Fibroblast of skin of right biceps (primary cell): ENCODE results near the gene CYP4F8.
"Not testable (repeated sequence)": the region's sequence is repeated elsewhere in the genome, so short reads cannot be mapped to it uniquely, and the experiment has no call there.

Source experiments
- DNase-seq: peaks from one replicate; pipeline ENCODE4 v3.0.0-alpha.2; 2013

Gene CYP4F8

GRCh38 chr19:15644816-15645215, 29.8 kb downstream of the CYP4F8 start:
- no peak for DNase-seq

GRCh38 chr19:15649526-15649925, 34.5 kb downstream of the CYP4F8 start:
- no peak for DNase-seq

GRCh38 chr19:15650123-15650522, 35.1 kb downstream of the CYP4F8 start:
- not testable (repeated sequence) for DNase-seq

- no peak for DNase-seq
Observed at GRCh38 chr19:15651791-15652190, 36.8 kb downstream of the CYP4F8 start.

DNA sequence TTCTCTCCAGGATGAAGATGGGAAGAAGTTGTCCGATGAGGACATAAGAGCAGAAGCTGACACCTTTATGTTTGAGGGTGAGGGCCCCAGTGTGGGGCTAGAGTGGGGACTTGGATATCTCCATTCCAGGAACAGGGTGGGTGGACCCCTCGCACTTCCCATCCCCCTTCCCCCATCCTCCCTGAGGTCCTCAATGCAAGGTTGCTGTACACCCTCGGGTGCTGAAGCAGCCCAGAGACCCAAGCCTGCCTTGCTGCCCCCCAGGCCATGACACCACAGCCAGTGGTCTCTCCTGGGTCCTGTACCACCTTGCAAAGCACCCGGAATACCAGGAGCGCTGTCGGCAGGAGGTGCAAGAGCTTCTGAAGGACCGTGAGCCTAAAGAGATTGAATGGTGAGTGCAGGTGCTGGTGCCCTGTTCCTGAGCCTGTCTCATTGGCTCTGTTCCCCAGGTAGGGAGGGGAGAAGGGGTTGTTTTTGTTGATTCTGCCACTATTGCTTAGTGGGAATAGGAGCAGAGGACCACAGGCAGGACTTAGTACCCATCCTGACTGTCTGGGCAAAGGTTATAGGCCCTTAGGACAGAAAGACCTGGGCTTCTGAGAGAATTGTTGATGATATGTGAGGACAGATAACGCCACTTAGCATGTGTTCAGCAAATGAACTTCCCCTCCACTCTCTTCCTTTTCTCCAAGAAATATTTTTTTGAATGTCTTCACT, 37.7 kb downstream of the CYP4F8 start:
- no peak for DNase-seq

DNA sequence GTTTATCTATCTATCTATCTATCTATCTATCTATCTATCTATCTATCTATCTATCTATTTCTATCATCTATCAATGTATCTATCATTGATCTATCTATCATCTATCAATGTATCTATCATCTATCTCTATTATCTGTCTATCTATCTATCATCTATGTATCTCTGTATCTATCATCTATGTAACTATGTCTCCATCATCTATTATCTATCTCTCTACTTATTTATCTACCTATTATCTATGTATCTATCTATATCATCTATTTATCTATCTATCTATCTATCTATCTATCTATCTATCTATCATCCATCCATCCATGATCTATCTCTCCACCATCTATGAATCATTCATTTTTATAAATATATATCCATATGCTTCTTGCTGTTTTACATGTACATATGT, 41.4 kb downstream of the CYP4F8 start:
- DNase-seq = no peak

- no peak for DNase-seq
Observed at GRCh38 chr19:15663247-15663646, 48.2 kb downstream of the CYP4F8 start.

DNA sequence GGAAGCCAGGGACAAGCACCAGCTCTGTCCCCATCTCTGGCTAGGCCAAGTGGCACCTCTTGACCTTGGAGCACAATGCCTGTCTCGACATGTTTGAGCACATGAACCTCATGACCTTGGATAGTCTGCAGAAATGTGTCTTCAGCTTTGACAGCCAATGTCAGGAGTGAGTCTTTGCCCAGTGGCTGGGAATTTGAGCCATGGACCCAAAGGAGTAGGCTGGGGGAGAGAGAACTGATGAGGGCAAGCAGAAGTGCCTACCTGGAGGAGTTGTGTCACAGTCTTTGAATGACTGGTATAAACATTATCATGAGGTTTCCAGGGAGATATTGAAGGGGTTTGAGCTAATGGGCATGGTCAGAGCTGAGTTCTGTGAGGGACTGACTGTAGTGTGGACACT, 51.2 kb downstream of the CYP4F8 start:
- no peak for DNase-seq

DNA sequence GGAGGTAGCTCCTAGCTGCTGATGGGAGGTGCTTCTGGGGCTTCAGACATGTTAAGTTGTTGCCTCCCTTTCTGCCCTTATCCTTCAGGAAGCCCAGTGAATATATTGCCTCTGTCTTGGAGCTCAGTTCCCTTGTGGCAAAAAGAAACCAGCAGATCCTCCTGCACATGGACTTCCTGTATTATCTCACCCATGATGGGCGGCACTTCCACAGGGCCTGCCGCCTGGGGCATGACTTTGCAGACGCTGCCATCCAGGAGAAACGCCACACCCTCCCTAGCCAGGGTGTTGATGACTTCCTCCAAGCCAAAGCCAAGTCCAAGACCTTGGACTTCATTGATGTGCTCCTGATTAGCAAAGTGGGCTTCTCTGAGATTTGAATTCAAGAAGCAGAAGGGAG, 51.9 kb downstream of the CYP4F8 start:
- no peak for DNase-seq

DNA sequence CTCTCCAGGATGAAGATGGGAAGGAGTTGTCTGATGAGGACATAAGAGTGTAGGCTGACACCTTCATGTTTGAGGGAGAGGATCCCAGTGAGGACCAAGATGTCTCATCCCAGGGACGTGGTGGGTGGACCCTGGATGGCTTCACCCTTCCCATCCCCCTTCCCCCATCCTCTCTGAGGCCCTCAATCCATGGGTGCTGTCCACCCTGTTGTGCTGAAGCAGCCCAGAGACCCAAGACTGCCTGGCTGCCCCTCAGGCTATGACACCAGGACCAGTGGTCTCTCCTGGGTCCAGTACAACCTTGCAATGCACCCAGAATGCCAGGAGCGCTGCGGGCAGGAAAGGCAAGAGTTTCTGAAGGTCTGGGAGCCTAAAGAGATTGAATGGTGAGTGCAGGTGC, 54.4 kb downstream of the CYP4F8 start:
- no peak for DNase-seq

DNA sequence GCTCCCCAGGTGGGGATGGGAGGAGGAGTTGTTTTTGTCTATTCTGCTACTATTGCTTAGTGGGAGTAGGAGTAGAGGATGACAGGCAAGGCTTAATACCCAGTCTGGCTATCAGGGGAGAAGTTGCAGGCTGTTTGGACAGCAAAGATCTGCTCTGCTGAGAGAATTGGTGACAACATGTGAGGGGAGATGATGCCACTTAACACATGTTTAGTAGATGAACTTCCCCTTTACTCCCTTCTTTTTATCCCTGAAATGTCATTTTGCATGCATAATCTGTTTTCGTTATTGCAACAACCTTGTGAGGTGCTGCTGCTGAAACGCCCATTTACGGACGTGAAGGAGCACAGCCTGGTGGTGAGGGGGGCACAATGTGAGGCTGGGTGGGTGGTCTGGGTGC, 54.9 kb downstream of the CYP4F8 start:
- no peak for DNase-seq

GRCh38 chr19:15671237-15671821, 56.3 kb downstream of the CYP4F8 start:
- DNase-seq = no peak

GRCh38 chr19:15671891-15672579, 57.0 kb downstream of the CYP4F8 start:
- no peak for DNase-seq

- no peak for DNase-seq
Observed at GRCh38 chr19:15672580-15673175, 57.7 kb downstream of the CYP4F8 start, which contains the start of gene CYP4F12. Gene CYP4F12, plus strand, starts transcription at chr19:15673087. Its CDS starts 443 bp downstream, at chr19:15673530.

GRCh38 chr19:15673176-15673654, 58.2 kb downstream of the CYP4F8 start:
- no peak for DNase-seq

DNA sequence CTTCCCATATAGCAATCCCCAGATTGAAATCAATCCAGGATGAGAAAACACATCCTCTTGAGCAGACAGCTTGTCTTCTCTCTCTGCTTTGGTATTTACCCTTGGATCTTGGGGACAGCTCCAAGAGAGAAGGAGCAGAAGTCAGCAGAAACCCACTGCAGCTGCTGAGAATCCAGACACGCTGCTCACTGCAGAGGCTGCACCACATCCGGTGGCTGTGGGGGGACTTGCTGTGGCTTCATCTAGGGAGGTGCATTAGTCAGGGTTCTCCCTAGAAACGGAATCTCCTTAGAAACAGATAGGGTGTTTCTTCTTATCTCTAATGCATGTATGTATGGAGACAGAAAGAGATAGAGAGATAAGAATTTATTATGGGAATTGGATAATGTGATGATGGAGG, 60.5 kb downstream of the CYP4F8 start:
- DNase-seq = no peak

DNA sequence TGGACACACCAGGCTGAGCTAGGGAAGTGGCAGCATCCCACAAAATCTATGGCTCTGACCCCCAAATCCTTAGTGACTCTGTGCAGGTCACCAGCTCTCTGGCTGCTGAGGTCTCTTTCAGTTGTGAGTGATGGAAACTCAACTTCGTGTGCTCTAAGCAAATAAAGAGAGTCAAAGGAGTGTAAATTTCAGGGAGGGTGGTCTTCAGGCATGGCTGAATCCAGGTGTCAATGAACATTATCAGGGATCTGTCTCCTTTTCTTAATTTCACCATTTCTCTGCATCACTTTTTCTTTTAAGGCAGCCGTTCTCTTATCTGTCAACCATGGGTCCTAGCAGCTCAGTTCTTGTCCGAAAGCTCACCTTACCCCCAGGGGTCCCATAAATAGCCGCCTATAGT, 64.1 kb downstream of the CYP4F8 start:
- DNase-seq = no peak

- not testable (repeated sequence) for DNase-seq
Observed at GRCh38 chr19:15679865-15680264, 64.8 kb downstream of the CYP4F8 start.
